Erythroblast (primary cell): ENCODE results near the gene FILIP1.

Experiments
- GATA1 ChIP-seq: IDR thresholded peaks from 2 replicates; pipeline ENCODE4 v1.6.1; 2011; ENCODE audit warnings: low read depth, mild to moderate bottlenecking, control low read depth, low read length, moderate library complexity
- POLR2A ChIP-seq: IDR thresholded peaks from 2 replicates; pipeline ENCODE4 v1.6.1; 2011; ENCODE audit warnings: mild to moderate bottlenecking, low read length

DNA sequence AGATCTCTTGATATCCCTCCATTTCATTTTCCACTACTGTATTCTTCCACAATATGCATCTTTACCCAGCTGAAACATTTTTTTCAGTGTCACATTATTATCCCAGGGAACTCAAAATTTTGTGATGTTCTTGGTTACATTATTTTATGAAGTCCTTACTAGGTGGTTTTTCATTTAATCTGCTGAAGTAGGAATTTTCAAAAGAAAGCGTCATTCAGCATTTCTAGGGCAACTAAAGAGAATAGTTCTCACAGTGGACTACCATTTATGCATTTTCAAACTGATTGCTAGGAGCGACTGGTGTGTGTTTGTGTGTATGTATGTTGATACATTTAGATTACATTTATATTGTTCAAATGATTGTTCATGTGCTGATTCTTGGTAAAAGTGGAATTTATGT is 206.6 kb downstream of the FILIP1 start:
- TF ChIP-seq POLR2A (no peak), GATA1 (no peak)
